Tibial nerve (tissue), 4 donors: ENCODE results near the gene ARHGAP12.

Experiments
- CTCF ChIP-seq, 5 experiments: fragments of 200-600 bp in 3 of 5; fragments of 450-650 bp in 2 of 5; sonication (generic) in 3 of 5; IDR thresholded peaks; one replicate each; pipeline ENCODE4 v1.5.1; 2016 to 2019; ENCODE audit warnings: antibody characterized with exemption in 5 of 5, mild to moderate bottlenecking in 3 of 5, moderate library complexity in 2 of 5
- EP300 ChIP-seq, 2 donors: sonication (generic); formaldehyde crosslinking; IDR thresholded peaks; one replicate each; pipeline ENCODE4 v1.6.1; 2017; ENCODE audit warnings: antibody characterized with exemption in 2 of 2, mild to moderate bottlenecking in 1 of 2
- POLR2A ChIP-seq, 2 donors: fragments of 450-650 bp; IDR thresholded peaks; one replicate each; pipeline ENCODE4 v1.6.1; 2017; ENCODE audit warnings: antibody characterized with exemption in 2 of 2, mild to moderate bottlenecking in 2 of 2, moderate library complexity in 2 of 2

- TF ChIP-seq CTCF (IDR thresholded peaks at IDR 0.05) (no peak), POLR2A (IDR thresholded peaks at IDR 0.05) (no peak), EP300 (IDR thresholded peaks at IDR 0.05) (no peak)
Measured at GRCh38 chr10:31875608-31876007, 53.0 kb downstream of the ARHGAP12 start.
